Fibroblast of mammary gland (primary cell): ENCODE measurements around the gene TBC1D22A.

Experiments
- DNase-seq: peaks from one replicate; pipeline ENCODE4 v3.0.0-alpha.2; 2010; ENCODE audit warnings: low read depth
- H3K4me3 ChIP-seq: 2 replicates; pipeline ENCODE4 v1.5.1; 2011; ENCODE audit warnings: low read depth, mild to moderate bottlenecking, low read length, moderate library complexity; ENCODE audit not compliant: control insufficient read depth
- TF ChIP-seq, protein P1 (sequence below): conservative IDR thresholded peaks from 2 replicates; pipeline ENCODE4 v1.5.1; 2011; ENCODE audit warnings: low read depth, low read length, inconsistent platforms; ENCODE audit not compliant: control insufficient read depth, insufficient read depth

TBC1D22A gene

DNA sequence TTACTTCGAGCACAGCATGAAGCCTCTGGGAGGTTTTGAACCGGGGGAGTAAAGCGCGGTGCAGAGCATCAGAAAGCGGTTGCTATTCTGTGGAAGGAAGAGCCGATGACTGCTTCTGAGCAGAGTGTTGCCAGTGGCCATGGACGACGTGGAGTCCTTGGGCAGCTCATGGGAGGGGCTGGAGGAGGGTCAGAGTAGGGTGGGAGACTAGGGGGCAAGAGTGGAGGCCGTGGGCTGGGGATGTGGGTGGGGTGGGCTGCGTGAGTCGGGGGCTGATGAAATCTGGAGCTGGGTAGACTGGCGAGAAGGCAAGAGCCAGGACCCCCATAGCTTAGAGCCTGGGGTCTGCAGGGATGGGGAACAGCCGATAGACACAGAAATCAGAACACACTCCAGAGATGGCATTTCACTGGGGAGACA lies 40.2 kb downstream of the TBC1D22A start:
- DNase-seq: no peak
- H3K4me3 ChIP-seq: no peak overlapping the region
- TF ChIP-seq, protein P1, sequence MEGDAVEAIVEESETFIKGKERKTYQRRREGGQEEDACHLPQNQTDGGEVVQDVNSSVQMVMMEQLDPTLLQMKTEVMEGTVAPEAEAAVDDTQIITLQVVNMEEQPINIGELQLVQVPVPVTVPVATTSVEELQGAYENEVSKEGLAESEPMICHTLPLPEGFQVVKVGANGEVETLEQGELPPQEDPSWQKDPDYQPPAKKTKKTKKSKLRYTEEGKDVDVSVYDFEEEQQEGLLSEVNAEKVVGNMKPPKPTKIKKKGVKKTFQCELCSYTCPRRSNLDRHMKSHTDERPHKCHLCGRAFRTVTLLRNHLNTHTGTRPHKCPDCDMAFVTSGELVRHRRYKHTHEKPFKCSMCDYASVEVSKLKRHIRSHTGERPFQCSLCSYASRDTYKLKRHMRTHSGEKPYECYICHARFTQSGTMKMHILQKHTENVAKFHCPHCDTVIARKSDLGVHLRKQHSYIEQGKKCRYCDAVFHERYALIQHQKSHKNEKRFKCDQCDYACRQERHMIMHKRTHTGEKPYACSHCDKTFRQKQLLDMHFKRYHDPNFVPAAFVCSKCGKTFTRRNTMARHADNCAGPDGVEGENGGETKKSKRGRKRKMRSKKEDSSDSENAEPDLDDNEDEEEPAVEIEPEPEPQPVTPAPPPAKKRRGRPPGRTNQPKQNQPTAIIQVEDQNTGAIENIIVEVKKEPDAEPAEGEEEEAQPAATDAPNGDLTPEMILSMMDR: no peak

DNA sequence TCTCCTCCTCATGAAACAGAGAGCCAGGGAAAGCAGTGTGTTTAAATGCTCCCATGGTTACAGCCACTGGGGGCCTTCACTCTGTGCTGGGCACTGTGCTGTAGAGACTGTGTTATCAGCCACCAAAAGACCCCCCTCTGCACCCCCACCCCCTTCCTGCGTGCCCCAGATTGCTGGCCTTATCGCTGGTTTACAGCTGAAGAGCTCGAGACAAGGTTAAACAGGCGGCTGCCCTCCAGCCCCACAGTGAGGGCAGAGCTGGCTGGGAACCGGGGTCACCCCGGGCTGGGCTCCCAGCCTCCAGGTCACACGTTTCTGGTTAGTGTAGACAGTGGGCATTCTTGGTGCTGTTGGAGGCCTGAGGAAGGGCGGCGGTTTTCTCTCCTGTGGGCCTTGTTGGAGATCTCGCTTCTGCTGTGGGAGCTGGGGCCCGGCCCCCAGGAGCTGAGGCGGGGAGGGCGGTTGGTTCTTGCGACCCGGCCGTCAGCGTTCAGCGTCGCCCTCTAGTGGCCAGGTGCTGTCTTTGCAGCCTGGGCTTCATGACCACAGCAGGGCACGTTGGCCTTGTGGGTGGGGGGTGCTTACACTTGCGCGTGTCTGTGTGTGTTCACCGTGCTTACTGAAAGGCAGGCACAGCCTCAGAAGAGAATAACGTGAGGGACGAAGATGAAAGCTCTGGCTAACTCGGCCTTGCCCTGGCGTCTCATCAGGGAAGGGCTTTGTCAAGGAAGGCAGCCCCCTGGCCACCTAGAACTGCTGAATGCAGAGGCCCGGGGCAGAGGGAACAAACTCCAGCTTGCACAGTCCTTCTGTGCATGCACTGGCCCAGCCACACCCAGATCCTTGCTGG lies 40.8 kb downstream of the TBC1D22A start:
- TF ChIP-seq, protein P1: peak; percentile 81
- DNase-seq: peak; percentile 24
- H3K4me3 ChIP-seq: no peak overlapping the region

DNA sequence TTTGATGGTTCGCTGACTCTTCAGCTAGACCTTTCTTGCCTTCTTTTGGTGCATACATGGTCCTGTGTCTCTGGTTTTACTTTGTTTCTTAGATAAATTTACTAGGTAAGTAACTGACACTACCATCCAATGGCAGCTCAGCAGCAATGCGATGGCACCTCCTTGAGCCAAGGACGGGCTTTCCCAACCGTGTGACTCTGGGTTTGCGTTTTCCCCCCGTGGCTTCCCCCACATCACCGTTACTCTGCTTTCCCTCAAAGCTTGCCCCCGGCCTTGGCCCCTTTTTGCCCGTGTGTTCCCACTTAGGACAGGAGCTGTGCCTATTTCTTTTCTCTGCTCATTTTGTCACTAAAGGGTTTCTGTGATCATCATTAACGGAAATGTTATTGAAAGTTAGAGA lies 41.5 kb downstream of the TBC1D22A start:
- H3K4me3 ChIP-seq: no peak overlapping the region
- TF ChIP-seq, protein P1: no peak
- DNase-seq: no peak

DNA sequence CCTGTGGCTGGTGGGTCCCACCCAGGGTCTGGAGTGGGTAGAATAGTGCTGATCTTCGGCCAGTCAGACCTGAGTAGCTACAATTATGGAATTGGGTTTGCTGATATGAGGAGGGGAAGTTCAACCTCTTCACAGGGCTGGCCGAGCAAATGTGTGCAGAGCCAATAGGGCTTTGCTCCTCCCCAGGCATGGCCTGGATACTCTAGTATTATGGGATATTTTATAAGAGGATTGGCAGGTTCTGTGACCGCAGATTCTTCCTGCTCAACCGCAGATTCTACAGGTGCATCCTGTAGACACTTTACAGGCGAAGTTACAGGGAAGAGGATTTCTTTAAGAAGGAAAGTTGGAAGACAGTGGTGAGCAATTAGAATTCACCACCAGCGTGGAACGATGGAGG lies 44.3 kb downstream of the TBC1D22A start:
- DNase-seq: no peak
- TF ChIP-seq, protein P1: no peak
- H3K4me3 ChIP-seq: no peak overlapping the region

DNA sequence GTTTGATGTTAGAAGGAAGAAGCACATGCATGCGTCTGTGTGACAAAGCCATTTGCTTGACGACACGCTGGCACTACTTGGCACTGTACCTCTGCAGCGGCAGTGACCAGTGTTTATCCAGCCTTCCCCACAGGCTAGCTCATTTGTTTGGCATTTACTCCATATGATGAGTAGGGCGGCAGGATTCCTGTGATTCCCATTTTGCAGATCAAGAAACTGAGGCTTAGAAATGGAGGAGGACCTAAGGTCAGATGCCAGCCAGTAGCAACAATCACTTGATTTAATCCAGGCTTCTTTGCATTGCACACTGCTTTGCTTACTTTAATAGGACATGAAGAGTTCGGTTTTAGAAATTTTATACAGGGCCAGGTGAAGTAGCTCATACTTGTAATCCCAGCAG lies 45.0 kb downstream of the TBC1D22A start:
- H3K4me3 ChIP-seq: no peak overlapping the region
- TF ChIP-seq, protein P1: no peak
- no peak for DNase-seq

DNA sequence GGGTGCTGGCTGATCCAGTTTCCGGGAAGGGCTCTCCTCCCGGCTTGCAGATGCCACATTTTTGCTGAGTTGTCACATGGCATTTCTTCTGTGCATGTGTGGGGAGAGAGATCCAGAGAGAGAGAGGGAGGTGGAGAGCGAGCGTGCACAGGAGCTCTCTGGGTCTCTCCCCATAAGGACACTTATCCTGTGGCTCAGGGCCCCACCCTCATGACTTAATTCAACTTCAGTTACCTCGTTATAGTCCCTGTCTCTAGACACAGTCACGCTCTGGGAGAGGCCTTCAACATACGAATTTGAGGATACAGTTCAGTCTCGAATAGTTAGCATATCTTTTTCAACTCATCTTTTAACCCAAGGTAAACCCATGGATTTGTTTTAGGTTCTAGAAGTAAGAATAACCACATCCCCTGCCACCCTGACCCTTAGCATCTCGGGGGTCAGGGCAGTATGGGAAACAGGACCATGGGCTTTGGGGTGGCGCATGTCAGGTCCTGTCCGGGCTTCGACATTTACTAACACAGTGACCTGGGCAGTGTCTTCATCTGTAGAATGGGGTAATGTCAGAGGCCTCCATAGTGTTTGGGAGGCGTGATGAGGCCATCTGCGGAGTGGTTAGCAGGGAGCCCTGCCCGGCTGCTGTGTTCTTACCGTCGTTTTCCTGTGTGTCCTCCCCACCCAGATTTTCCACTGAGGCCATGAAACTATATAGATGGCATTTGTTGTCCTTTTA lies 46.9 kb downstream of the TBC1D22A start:
- DNase-seq: no peak
- no peak overlapping the region for H3K4me3 ChIP-seq
- TF ChIP-seq, protein P1: no peak
